GM12878 (cell line): ENCODE data around the gene SLC6A12. TPM values are rescaled to one million over a fixed set of nuclear protein-coding genes. Genes with fewer than 3 reads are reported as not detected.

Experiments used
- ATAC-seq: fragments of 200-7000 bp; cut with Tn5 transposase; 3 replicates; pipeline ENCODE4 v1.9.1; 2020; ENCODE audit warnings: mild to moderate bottlenecking, moderate library complexity
- BruUV-seq: library from RNA; stranded (reverse); fragments of 400-500 nt; replicated peaks from 2 replicates; lab custom pipeline; 2021; lab: Mats Ljungman, UMichigan
- CTCF ChIA-PET: fragments of 300-600 bp; sonication (Branson Sonifier 250); formaldehyde crosslinking; extraction: SDS; loops from one replicate; lab custom pipeline; 2021; ENCODE audit warnings: inconsistent platforms; lab: Yijun Ruan, JAX
- POLR2A ChIA-PET: fragments of 350-600 bp; formaldehyde crosslinking; extraction: SDS; loops from one replicate; lab custom pipeline; 2021; ENCODE audit warnings: inconsistent platforms; lab: Charles Lee
- RAD21 ChIA-PET: fragments of 300-600 bp; sonication (Branson Sonifier 250); formaldehyde crosslinking; loops from one replicate; lab custom pipeline; 2023; ENCODE audit warnings: antibody characterized with exemption; ENCODE audit not compliant: unreplicated experiment; lab: Charles Lee
- SMC1A ChIA-PET: fragments of 300-600 bp; sonication (Branson Sonifier 250); formaldehyde crosslinking; loops from one replicate; lab custom pipeline; 2023; ENCODE audit not compliant: unreplicated experiment, uncharacterized antibody; lab: Charles Lee
- DNase-seq: peaks from one replicate; pipeline ENCODE4 v3.0.0-alpha.2; 2011; ENCODE audit warnings: low read depth, low spot score
- FAIRE-seq: peaks from 3 replicates; lab custom pipeline; 2011; peaks lifted over from hg19 to GRCh38; lab: Jason Lieb, UNC
- H2AFZ ChIP-seq: 2 replicates; pipeline ENCODE4 v1.6.0; 2011; ENCODE audit warnings: low read depth, low read length, control low read depth; ENCODE audit not compliant: control insufficient read depth
- H3K27ac ChIP-seq: 2 replicates; pipeline ENCODE4 v1.5.1; 2011; ENCODE audit warnings: control low read depth; ENCODE audit not compliant: control insufficient read depth, insufficient read depth
- H3K27me3 ChIP-seq, 2 experiments: replicated peaks in 1 of 2; 2 replicates each; pipeline versions ENCODE4 v1.6.0 to v1.6.1; 2011; ENCODE audit warnings: low read length in 1 of 2; ENCODE audit not compliant: control insufficient read depth in 2 of 2, insufficient read depth in 2 of 2
- H3K36me3 ChIP-seq, 2 experiments: 2 replicates each; pipeline ENCODE4 v1.5.1; 2011; ENCODE audit warnings: low read length in 1 of 2; ENCODE audit not compliant: control insufficient read depth in 2 of 2, insufficient read depth in 2 of 2
- H3K4me1 ChIP-seq: 2 replicates; pipeline ENCODE4 v1.6.1; 2011; ENCODE audit warnings: mild to moderate bottlenecking, low read length, moderate library complexity, mixed read lengths; ENCODE audit not compliant: control insufficient read depth, insufficient read depth
- H3K4me2 ChIP-seq: 2 replicates; pipeline ENCODE4 v1.6.0; 2011; ENCODE audit warnings: control low read depth; ENCODE audit not compliant: control insufficient read depth, insufficient read depth
- H3K4me3 ChIP-seq: fragments of 200-600 bp; sonication (generic); 2 replicates; pipeline ENCODE4 v1.5.1; 2016
- H3K79me2 ChIP-seq: 2 replicates; pipeline ENCODE4 v1.6.0; 2011; ENCODE audit warnings: low read length; ENCODE audit not compliant: control insufficient read depth, insufficient read depth
- H3K9ac ChIP-seq: 2 replicates; pipeline ENCODE4 v1.8.0; 2011; ENCODE audit warnings: low read length, control low read depth, mixed read lengths; ENCODE audit not compliant: control insufficient read depth, insufficient read depth
- H3K9me3 ChIP-seq: replicated peaks from 3 replicates; pipeline ENCODE4 v1.5.1; 2011; ENCODE audit warnings: mild to moderate bottlenecking, low read length; ENCODE audit not compliant: control insufficient read depth, insufficient read depth
- H4K20me1 ChIP-seq: 2 replicates; pipeline ENCODE4 v1.6.0; 2011; ENCODE audit not compliant: control insufficient read depth, insufficient read depth
- BRCA1 ChIP-seq: IDR thresholded peaks from 2 replicates; pipeline ENCODE4 v1.6.1; 2011; ENCODE audit warnings: low read depth, low read length, improper control_type of control experiment
- CHD1 ChIP-seq: IDR thresholded peaks from 2 replicates; pipeline ENCODE4 v1.6.1; 2012; ENCODE audit warnings: low read depth, low read length, improper control_type of control experiment
- E2F8 ChIP-seq: fragments of 450-650 bp; IDR thresholded peaks from 2 replicates; pipeline ENCODE4 v1.6.1; 2018; ENCODE audit warnings: mild to moderate bottlenecking, low read depth, moderate library complexity; ENCODE audit not compliant: partially characterized antibody
- EP300 ChIP-seq, 2 experiments: fragments of 150-350 bp in 1 of 2; IDR thresholded peaks; 2 replicates each; pipeline ENCODE4 v1.6.1; 2011 to 2012; ENCODE audit warnings: low read depth in 2 of 2, low read length in 2 of 2, borderline replicate concordance in 1 of 2, improper control_type of control experiment in 1 of 2, inconsistent platforms in 1 of 2; ENCODE audit not compliant: control insufficient read depth in 1 of 2
- HDAC6 ChIP-seq: fragments of 200-600 bp; sonication (generic); IDR thresholded peaks from one replicate; pipeline ENCODE4 v1.8.0; 2017; ENCODE audit warnings: antibody characterized with exemption; ENCODE audit not compliant: unreplicated experiment
- HDGF ChIP-seq: fragments of 450-650 bp; IDR thresholded peaks from 2 replicates; pipeline ENCODE4 v1.6.1; 2016; ENCODE audit warnings: antibody characterized with exemption
- NFIC ChIP-seq: IDR thresholded peaks from 2 replicates; pipeline ENCODE4 v1.6.1; 2012; ENCODE audit warnings: low read depth, mild to moderate bottlenecking, inconsistent platforms, low read length, moderate library complexity
- POLR2A ChIP-seq: IDR thresholded peaks from 2 replicates; pipeline ENCODE4 v1.6.1; 2011; ENCODE audit warnings: low read depth, mild to moderate bottlenecking, low read length
- RB1 ChIP-seq: fragments of 450-650 bp; formaldehyde crosslinking; IDR thresholded peaks from 2 replicates; pipeline ENCODE4 v1.6.1; 2017; ENCODE audit warnings: mild to moderate bottlenecking, borderline replicate concordance
- SMARCA5 ChIP-seq: fragments of 450-650 bp; IDR thresholded peaks from 2 replicates; pipeline ENCODE4 v1.6.1; 2017; ENCODE audit warnings: mild to moderate bottlenecking
- SREBF1 ChIP-seq: IDR thresholded peaks from 2 replicates; pipeline ENCODE4 v1.6.1; 2012; ENCODE audit warnings: mild to moderate bottlenecking, low read length
- SRF ChIP-seq, 2 experiments: IDR thresholded peaks; 2 replicates each; pipeline ENCODE4 v1.6.1; 2011; ENCODE audit warnings: low read depth in 2 of 2, low read length in 2 of 2, mild to moderate bottlenecking in 1 of 2, moderate library complexity in 1 of 2
- TAF1 ChIP-seq: IDR thresholded peaks from 2 replicates; pipeline ENCODE4 v1.6.1; 2011; ENCODE audit warnings: mild to moderate bottlenecking, low read depth, low read length, borderline replicate concordance
- ZBTB33 ChIP-seq: fragments of 450-650 bp; IDR thresholded peaks from 2 replicates; pipeline ENCODE4 v1.6.1; 2017; ENCODE audit warnings: mild to moderate bottlenecking
- ZBTB40 ChIP-seq: fragments of 450-650 bp; IDR thresholded peaks from 2 replicates; pipeline ENCODE4 v1.6.1; 2016; ENCODE audit warnings: mild to moderate bottlenecking, moderate library complexity, borderline replicate concordance
- ZSCAN29 ChIP-seq: fragments of 450-650 bp; IDR thresholded peaks from 2 replicates; pipeline ENCODE4 v1.6.1; 2017; ENCODE audit warnings: mild to moderate bottlenecking, moderate library complexity
- WGBS: methylation state at CpG from one replicate; pipeline ENCODE4 v1.1.6; 2016; ENCODE audit warnings: low lambda C conversion rate; ENCODE audit not compliant: insufficient replicate concordance, insufficient coverage; ENCODE audit errors: missing lambda C conversion rate; 5-methylcytosine and 5-hydroxymethylcytosine counted together
- in situ Hi-C: fragments of 300-500 bp; cut with MboI; formaldehyde crosslinking; loops from 9 replicates; pipeline ENCODE4 v1.14.3; 2018; ENCODE audit warnings: mixed read lengths
- intact Hi-C: fragments of 100-400 bp; cut with micrococcal nuclease; formaldehyde crosslinking; loops from one replicate; pipeline ENCODE4 v1.14.2; 2022; ENCODE audit not compliant: unreplicated experiment
- polyA plus RNA-seq, 11 experiments: library from polyadenylated mRNA; depleted of rRNA in 4 of 11; unstranded in 6 of 11; stranded (reverse) in 5 of 11; fragments of >200 nt; fragmentation: Nextera tagmentation in 4 of 11; fragmentation: Illumina TruSeq in 1 of 11; extraction: Ambion mirVana in 4 of 11; extraction: Trizol in 1 of 11; gene quantifications; 1 replicate in 1 of 11; 2 replicates in 10 of 11; pipeline versions ENCODE4 v1.2.1 to v1.2.3, GENCODE V29; 2011 to 2016; ENCODE audit warnings: inconsistent platforms in 2 of 11, missing spikeins in 2 of 11, low read depth in 1 of 11
- total RNA-seq, 4 experiments: library from RNA; depleted of rRNA in 3 of 4; stranded (reverse); fragments of >200 nt in 3 of 4; fragmentation: Illumina TruSeq in 1 of 4; extraction: Trizol in 1 of 4; gene quantifications; 2 replicates each; pipeline versions ENCODE4 v1.2.1 to v1.2.3, GENCODE V29; 2013 to 2021

Gene SLC6A12
- total and polyA plus RNA-seq, 10 of the 15 experiments (the other 5 are each of a cell fraction or from before 2014, with no cell fraction given): 0.06 to 0.11 (median 0.07) TPM; not detected in 7

- RAD21 ChIA-PET: no interaction called here
- H3K79me2 ChIP-seq: no peaks in the 10 kb centered on the region
- intact Hi-C loops: no loop called here
- no peak for TF ChIP-seq ZBTB33
- no peak for TF ChIP-seq BRCA1
- no peak for TF ChIP-seq ZBTB40
- TF ChIP-seq ZSCAN29: no peak
- TF ChIP-seq TAF1: no peak
- no peak for TF ChIP-seq E2F8
- no peak for TF ChIP-seq HDGF
- no peak for TF ChIP-seq RB1
- TF ChIP-seq SREBF1: no peak
- TF ChIP-seq NFIC: no peak
- TF ChIP-seq HDAC6: no peak
- TF ChIP-seq CHD1: no peak
- no peak for TF ChIP-seq SRF (IDR thresholded peaks at IDR 0.05; ENCODE audit: low read depth in 2 of 2, low read length in 2 of 2)
- no peak for TF ChIP-seq POLR2A
- no peak for TF ChIP-seq SMARCA5
- no peak for TF ChIP-seq EP300 (IDR thresholded peaks at IDR 0.05; ENCODE audit: borderline replicate concordance in 1 of 2, control insufficient read depth in 1 of 2, low read depth in 2 of 2, low read length in 2 of 2)
- TF ChIP-seq, all 136 proteins: peak for 0
- Histone ChIP-seq H4K20me1 (no peaks in the 10 kb centered on the region), H3K4me3 (no peak overlapping the region), H3K4me1 (no peaks in the 10 kb centered on the region), H3K27me3 (no peaks in the 10 kb centered on the region), H3K4me2 (no peak overlapping the region), H3K9ac (no peak overlapping the region), H3K36me3 (no peaks in the 10 kb centered on the region), H3K27ac (no peak overlapping the region), H2AFZ (no peak overlapping the region), H3K9me3 (peaks cover 6% of the 10 kb centered on the region; the same call in 2 of the 3 replicates)
- POLR2A ChIA-PET: interaction anchor here (0.7 kb wide), 1 partner anchor 38 kb away, joined by 3 read pairs; no protein-coding TSS in a partner anchor
- FAIRE-seq (no peak), DNase-seq (no peak), ATAC-seq (peak; percentile 24; the same call in 1 of the 3 replicates)
- WGBS: 20% methylated on average over 12 of the region's 13 CpGs
- in situ Hi-C loops: no loop called here
- CTCF ChIA-PET: no interaction called here
- no TSS peak for BruUV-seq
- SMC1A ChIA-PET: interaction anchor here (0.7 kb wide), 1 partner anchor 15 kb away, joined by 3 read pairs; no protein-coding TSS in a partner anchor
Observed at GRCh38 chr12:237026-237815, 23.3 kb upstream of the SLC6A12 start.
